ENCODE measurements around the gene ISYNA1. TPM values are rescaled to one million over a fixed set of nuclear protein-coding genes. Genes with fewer than 3 reads are reported as not detected.

Gene ISYNA1
- total RNA-seq, 1 experiment from 2014 or later, result 236 TPM

GRCh38 chr19:18399008-18399407 lies 38.9 kb downstream of the ISYNA1 start (continued):
- TF ChIP-seq E2F1 (CRISPR knock-in tag; IDR thresholded peaks at IDR 0.05) (no peak), NR2C2 (CRISPR knock-in tag; IDR thresholded peaks at IDR 0.05) (no peak), AFF4 (CRISPR knock-in tag; IDR thresholded peaks at IDR 0.05; ENCODE audit: borderline replicate concordance) (no peak), PRRX2 (CRISPR knock-in tag; IDR thresholded peaks at IDR 0.05) (no peak), USF2 (CRISPR knock-in tag; IDR thresholded peaks at IDR 0.05) (no peak), ZNF121 (CRISPR knock-in tag; IDR thresholded peaks at IDR 0.05) (no peak), MYBL2 (CRISPR knock-in tag; IDR thresholded peaks at IDR 0.05) (no peak), ZNF425 (CRISPR knock-in tag; conservative IDR thresholded peaks at IDR 0.05) (no peak), ZNF232 (CRISPR knock-in tag; IDR thresholded peaks at IDR 0.05) (no peak), SMAD3 (CRISPR knock-in tag; IDR thresholded peaks at IDR 0.05; ENCODE audit: borderline replicate concordance) (no peak)

GRCh38 chr19:18397242-18398202 lies 40.4 kb downstream of the ISYNA1 start, which contains the start of gene LRRC25:
TSS of gene LRRC25 (minus strand) at chr19:18397622. CDS start at chr19:18396963, 659 bp downstream.
- Mint-ChIP-seq H3K27ac (no peak within 1 kb of the TSS), H3K4me1 (peaks cover 8% of the 10 kb centered on the region), H3K27me3 (ENCODE audit: low read depth) (no peaks in the 10 kb centered on the region), H3K9me3 (no peaks in the 10 kb centered on the region), H3K36me3 (no peaks in the 10 kb centered on the region), H3K4me3 (0 out of 2 replicates have a peak within 1 kb of the TSS, but pooled peaks have one; percentile 8)
- ChIA-PET POLR2A (interaction anchor here (1.3 kb wide), 1 partner anchor 116 kb away, joined by 3 read pairs; the partner anchor contains the start of gene JUND), CTCF (interaction anchor here (0.6 to 6.6 kb wide), 7 partner anchors 7 to 364 kb away, joined by 3 to 73 read pairs (median 4); partner anchors contain the start of gene GDF15)
- peak; percentile 89 for DNase-seq (ENCODE audit: low spot score)
- TF ChIP-seq MAX (CRISPR knock-in tag; IDR thresholded peaks at IDR 0.05), result no peak
- peak; percentile 80 for TF ChIP-seq PRDM15 (CRISPR knock-in tag; IDR thresholded peaks at IDR 0.05)
- TF ChIP-seq ZNF671 (CRISPR knock-in tag; IDR thresholded peaks at IDR 0.05), result no peak
- 0 out of 2 replicates have a peak, but pooled peaks have one; percentile 23 for TF ChIP-seq FOXP1 (CRISPR knock-in tag; IDR thresholded peaks at IDR 0.05; ENCODE audit: borderline replicate concordance)
- 0 out of 2 replicates have a peak, but pooled peaks have one; percentile 25 for TF ChIP-seq USF2 (CRISPR knock-in tag; IDR thresholded peaks at IDR 0.05)
- peak; percentile 87 for ATAC-seq

All from WTC11 (cell line).